Esophagus muscularis mucosa (tissue), 4 donors: Measurements from ENCODE around the gene PCBP4.

Source experiments
- CTCF ChIP-seq, 3 experiments: fragments of 200-600 bp in 2 of 3; fragments of 450-650 bp in 1 of 3; sonication (generic) in 2 of 3; IDR thresholded peaks; one replicate each; pipeline ENCODE4 v1.5.1; 2017 to 2019; ENCODE audit warnings: antibody characterized with exemption in 3 of 3, mild to moderate bottlenecking in 2 of 3, moderate library complexity in 1 of 3
- EP300 ChIP-seq: sonication (generic); formaldehyde crosslinking; IDR thresholded peaks from one replicate; pipeline ENCODE4 v1.6.1; 2017; ENCODE audit warnings: antibody characterized with exemption
- POLR2AphosphoS5 ChIP-seq, 2 donors: sonication (generic); formaldehyde crosslinking; IDR thresholded peaks; one replicate each; pipeline ENCODE4 v1.6.1; 2017; ENCODE audit warnings: antibody characterized with exemption in 2 of 2

- TF ChIP-seq POLR2AphosphoS5 (IDR thresholded peaks at IDR 0.05) = no peak
- no peak for TF ChIP-seq CTCF (IDR thresholded peaks at IDR 0.05)
- no peak for TF ChIP-seq EP300
Observed at GRCh38 chr3:52007291-52007690, 40.0 kb upstream of the PCBP4 start.
